D721Med (cell line): ENCODE measurements around the gene FAM120A.
"Not testable (repeated sequence)": the region's sequence is repeated elsewhere in the genome, so short reads cannot be mapped to it uniquely, and the experiment has no call there.

Source experiments
- DNase-seq: peaks from one replicate; pipeline ENCODE4 v3.0.0; 2011; ENCODE audit warnings: low spot score; ENCODE audit not compliant: insufficient read length
- FAIRE-seq: peaks from 2 replicates; lab custom pipeline; 2011; peaks lifted over from hg19 to GRCh38; lab: Jason Lieb, UNC
- TF ChIP-seq, protein P1 (sequence below): IDR thresholded peaks from 2 replicates; pipeline ENCODE4 v1.5.1; 2012; ENCODE audit warnings: mild to moderate bottlenecking, control low read depth; ENCODE audit not compliant: insufficient read depth; ENCODE audit errors: missing control alignments

Gene FAM120A

DNA sequence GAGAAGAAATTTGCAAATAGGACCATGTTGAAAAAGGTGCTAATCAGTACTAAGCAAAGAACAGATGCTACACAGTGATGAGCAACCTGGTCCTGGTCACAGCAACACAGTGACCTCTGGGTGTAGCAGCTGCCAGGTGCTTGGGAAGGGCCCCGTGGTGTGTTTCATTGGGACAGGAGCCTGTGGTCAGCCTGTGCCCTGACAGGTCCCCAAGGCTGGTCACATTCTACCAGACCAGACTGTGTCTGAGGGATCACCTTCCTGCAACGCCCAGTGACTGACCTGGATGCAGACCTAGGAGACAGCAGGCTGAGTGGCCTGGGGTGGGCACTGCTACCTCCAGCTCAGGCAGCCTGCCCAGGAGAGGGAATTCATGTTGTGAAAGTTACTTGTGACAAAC, 56.7 kb downstream of the FAM120A start:
- TF ChIP-seq, protein P1, sequence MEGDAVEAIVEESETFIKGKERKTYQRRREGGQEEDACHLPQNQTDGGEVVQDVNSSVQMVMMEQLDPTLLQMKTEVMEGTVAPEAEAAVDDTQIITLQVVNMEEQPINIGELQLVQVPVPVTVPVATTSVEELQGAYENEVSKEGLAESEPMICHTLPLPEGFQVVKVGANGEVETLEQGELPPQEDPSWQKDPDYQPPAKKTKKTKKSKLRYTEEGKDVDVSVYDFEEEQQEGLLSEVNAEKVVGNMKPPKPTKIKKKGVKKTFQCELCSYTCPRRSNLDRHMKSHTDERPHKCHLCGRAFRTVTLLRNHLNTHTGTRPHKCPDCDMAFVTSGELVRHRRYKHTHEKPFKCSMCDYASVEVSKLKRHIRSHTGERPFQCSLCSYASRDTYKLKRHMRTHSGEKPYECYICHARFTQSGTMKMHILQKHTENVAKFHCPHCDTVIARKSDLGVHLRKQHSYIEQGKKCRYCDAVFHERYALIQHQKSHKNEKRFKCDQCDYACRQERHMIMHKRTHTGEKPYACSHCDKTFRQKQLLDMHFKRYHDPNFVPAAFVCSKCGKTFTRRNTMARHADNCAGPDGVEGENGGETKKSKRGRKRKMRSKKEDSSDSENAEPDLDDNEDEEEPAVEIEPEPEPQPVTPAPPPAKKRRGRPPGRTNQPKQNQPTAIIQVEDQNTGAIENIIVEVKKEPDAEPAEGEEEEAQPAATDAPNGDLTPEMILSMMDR = no peak
- DNase-seq (no peak), FAIRE-seq (no peak)

- DNase-seq (no peak), FAIRE-seq (no peak)
- TF ChIP-seq, protein P1 = no peak
Observed at GRCh38 chr9:93509084-93509483, 57.6 kb downstream of the FAM120A start.

- TF ChIP-seq, protein P1 = no peak
- DNase-seq (no peak), FAIRE-seq (no peak)
Observed at GRCh38 chr9:93510041-93510440, 58.6 kb downstream of the FAM120A start.

DNA sequence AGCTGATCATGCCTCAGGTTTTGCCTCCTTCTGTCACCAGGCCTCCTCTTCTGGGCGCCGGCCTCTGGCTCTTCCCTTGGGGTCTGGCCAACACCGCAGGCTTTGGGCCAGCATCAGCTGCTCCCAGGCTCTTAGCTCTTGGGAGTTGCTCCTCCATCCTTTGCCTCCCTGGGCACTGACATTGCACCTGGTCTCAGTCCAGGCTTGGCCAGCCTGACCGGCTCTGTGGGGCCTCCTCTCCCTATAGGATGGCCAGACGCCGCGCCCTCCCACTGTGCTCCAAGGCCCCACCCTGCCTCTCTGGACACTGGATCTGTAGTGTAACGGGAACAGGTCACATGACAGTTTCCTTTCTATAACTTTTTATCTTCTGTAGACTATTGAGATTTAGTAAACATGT, 59.7 kb downstream of the FAM120A start:
- DNase-seq, FAIRE-seq: not testable (repeated sequence)

DNA sequence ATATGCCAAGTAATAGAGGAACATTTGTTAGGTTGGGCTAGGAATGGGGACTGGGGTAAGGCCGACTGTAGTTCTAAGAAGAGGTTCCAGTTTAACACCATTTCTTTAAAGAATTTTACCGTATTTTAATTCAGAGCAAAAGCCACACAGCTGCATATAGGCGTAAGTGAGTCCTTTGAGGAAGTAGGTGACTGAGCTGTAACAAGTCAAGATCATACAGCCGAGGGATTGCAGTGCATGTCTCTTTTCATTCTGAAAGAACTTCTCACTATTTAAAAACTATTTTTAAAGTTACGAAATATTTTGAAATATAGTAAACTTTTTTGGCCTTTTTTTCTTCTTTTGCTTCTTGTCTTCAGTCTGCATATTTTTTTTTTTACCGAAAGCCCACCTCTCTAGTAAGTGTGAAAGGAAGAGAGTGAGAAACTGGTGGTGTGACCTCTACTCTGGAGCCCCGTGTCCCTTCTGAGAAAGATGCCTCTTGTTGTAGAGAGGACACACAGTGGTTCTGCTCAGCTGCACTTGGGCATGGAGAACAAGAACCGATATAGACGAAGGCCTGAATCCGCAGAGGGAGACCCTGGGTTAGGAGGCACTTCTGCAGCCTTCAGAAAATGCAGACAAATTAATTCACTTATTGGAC, 60.8 kb downstream of the FAM120A start:
- not testable (repeated sequence) for FAIRE-seq, DNase-seq

DNA sequence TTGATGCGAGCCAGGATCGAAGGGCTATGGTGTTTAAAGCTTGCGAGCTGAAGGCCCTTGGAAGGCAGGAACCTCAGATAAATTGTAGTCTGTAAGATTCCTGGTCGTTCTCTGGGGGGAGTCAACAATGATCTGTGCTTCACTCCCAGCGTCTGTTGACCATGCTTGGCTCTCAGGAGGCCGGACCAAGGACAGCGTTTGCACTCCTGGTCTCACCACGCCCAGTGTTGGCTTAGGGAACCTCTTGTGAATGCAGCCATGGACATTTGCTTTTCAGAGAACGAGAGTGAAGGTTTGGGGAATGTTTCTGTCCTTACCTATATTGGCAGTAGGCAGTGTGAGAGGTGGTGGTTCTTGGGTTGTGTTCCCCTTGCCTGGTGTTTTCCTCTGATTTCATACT, 62.1 kb downstream of the FAM120A start:
- no peak for FAIRE-seq
- TF ChIP-seq, protein P1 = no peak
- no peak for DNase-seq

DNA sequence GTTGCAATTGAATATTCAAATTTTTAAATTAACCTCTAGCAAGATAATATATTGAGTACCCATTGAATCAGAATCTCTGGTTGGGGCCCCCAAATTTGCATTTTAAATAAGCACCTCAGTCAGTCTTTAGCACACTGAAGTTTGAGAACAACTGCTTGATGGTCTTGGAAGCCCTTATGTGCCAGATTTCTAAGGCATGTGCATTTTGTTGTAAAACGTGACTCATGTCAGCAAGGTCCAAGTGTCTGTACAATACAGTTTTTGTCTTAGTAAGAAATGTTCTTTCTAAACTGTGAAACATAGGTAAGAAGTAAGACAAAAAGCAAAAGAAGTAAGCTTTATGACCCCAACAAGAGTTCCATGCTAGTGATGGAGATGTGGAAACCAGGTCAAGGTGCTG, 65.8 kb downstream of the FAM120A start:
- TF ChIP-seq, protein P1 = no peak
- DNase-seq (no peak), FAIRE-seq (no peak)

- TF ChIP-seq, protein P1 = no peak
- FAIRE-seq = no peak
- no peak for DNase-seq
Observed at GRCh38 chr9:93520523-93520922, 69.0 kb downstream of the FAM120A start.
